Right atrium auricular region (tissue), 2 donors: ENCODE results near the gene LACTBL1. TPM values are rescaled to one million over a fixed set of nuclear protein-coding genes. Genes with fewer than 3 reads are reported as not detected.
"Not testable (repeated sequence)": the region's sequence is repeated elsewhere in the genome, so short reads cannot be mapped to it uniquely, and the experiment has no call there.

ENCODE experiments used
- DNase-seq: peaks from one replicate; pipeline ENCODE4 v3.0.0-alpha.2; 2019; ENCODE audit warnings: low spot score
- H3K27ac ChIP-seq, 2 donors: fragments of 200-600 bp; sonication (generic); 1 replicate in 1 of 2; 2 replicates in 1 of 2; pipeline ENCODE4 v1.5.1; 2016 to 2019
- H3K27me3 ChIP-seq, 2 donors: fragments of 200-600 bp; sonication (generic); one replicate each; pipeline versions ENCODE4 v1.5.1 to v1.6.0; 2017 to 2019
- H3K36me3 ChIP-seq: fragments of 200-600 bp; sonication (generic); one replicate; pipeline ENCODE4 v1.5.1; 2016
- H3K4me1 ChIP-seq, 2 donors: fragments of 200-600 bp; sonication (generic); one replicate each; pipeline versions ENCODE4 v1.5.1 to v1.6.0; 2017 to 2019
- H3K4me3 ChIP-seq, 2 donors: fragments of 200-600 bp; sonication (generic); 1 replicate in 1 of 2; 2 replicates in 1 of 2; pipeline ENCODE4 v1.5.1; 2017 to 2019; ENCODE audit warnings: mild to moderate bottlenecking in 1 of 2, moderate library complexity in 1 of 2
- H3K9me3 ChIP-seq, 2 donors: fragments of 200-600 bp; sonication (generic); one replicate each; pipeline ENCODE4 v1.5.1; 2019
- total RNA-seq, 2 donors: library from RNA; depleted of rRNA; stranded (reverse); fragments of >200 nt; gene quantifications; one replicate each; pipeline ENCODE4 v1.1.0, GENCODE V29; 2016
- TF ChIP-seq, protein P1 (sequence below), 2 donors: fragments of 200-600 bp; sonication (generic); IDR thresholded peaks; one replicate each; pipeline ENCODE4 v1.5.1; 2019; ENCODE audit warnings: antibody characterized with exemption in 2 of 2

The LACTBL1 gene
- total RNA-seq, 2 donors from 2014 or later = not detected

DNA sequence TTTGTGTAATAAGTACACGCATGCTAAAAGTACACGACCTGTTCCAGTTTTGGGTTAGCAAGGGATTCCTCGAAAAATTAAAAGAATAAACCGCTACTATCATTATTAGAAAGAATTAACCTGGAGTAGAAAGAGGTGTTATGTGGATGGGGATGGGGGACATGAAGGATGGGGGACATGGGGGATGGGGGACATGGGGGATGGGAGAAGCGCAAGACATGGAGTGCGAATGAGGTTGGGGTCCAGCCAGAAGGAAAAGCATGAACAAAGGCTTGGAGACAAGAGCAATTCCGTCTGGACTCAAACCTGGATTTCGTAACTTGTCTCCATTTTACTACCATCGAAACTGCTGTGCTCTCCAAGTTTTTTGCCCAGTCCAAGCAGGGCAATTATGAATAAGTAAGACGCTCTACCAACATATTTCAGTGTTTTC is 46.0 kb upstream of the LACTBL1 start:
- no peak for DNase-seq
- Histone ChIP-seq H3K36me3 (no peaks in the 10 kb centered on the region), H3K4me1 (peaks cover 0 to 16% of the 10 kb centered on the region in 2 donors), H3K9me3 (peaks cover 0 to 10% of the 10 kb centered on the region in 2 donors), H3K27ac (peak overlapping the region; percentile 87 to 89), H3K4me3 (peak overlapping the region; percentile 82 to 99), H3K27me3 (no peaks in the 10 kb centered on the region)
- TF ChIP-seq, protein P1, sequence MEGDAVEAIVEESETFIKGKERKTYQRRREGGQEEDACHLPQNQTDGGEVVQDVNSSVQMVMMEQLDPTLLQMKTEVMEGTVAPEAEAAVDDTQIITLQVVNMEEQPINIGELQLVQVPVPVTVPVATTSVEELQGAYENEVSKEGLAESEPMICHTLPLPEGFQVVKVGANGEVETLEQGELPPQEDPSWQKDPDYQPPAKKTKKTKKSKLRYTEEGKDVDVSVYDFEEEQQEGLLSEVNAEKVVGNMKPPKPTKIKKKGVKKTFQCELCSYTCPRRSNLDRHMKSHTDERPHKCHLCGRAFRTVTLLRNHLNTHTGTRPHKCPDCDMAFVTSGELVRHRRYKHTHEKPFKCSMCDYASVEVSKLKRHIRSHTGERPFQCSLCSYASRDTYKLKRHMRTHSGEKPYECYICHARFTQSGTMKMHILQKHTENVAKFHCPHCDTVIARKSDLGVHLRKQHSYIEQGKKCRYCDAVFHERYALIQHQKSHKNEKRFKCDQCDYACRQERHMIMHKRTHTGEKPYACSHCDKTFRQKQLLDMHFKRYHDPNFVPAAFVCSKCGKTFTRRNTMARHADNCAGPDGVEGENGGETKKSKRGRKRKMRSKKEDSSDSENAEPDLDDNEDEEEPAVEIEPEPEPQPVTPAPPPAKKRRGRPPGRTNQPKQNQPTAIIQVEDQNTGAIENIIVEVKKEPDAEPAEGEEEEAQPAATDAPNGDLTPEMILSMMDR (IDR thresholded peaks at IDR 0.05) = no peak

DNA sequence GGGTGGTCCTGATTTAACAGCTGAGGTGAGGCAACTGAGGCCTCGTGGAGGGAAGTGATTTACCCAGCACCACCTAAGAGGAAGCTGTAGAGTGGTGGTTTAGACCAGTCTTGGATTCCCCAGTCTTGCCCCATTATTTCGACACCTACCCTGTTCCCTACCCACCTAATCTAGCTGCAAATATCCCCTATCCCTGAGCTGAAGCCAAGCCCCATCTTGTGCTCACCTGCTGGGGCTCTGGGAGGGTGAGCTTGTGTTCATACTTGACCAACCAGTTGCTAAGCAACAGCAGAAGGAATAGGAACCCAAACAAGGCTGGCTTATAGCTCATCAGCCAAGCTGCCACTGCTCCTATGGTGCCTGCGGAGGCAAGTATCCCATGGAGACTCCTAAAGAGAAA is 41.0 kb upstream of the LACTBL1 start:
- Histone ChIP-seq H3K9me3 (no peaks in the 10 kb centered on the region), H3K4me3 (no peak overlapping the region), H3K27ac (no peak overlapping the region), H3K4me1 (no peaks in the 10 kb centered on the region), H3K36me3 (no peaks in the 10 kb centered on the region), H3K27me3 (no peaks in the 10 kb centered on the region)
- DNase-seq = no peak
- TF ChIP-seq, protein P1 (IDR thresholded peaks at IDR 0.05) = no peak

DNA sequence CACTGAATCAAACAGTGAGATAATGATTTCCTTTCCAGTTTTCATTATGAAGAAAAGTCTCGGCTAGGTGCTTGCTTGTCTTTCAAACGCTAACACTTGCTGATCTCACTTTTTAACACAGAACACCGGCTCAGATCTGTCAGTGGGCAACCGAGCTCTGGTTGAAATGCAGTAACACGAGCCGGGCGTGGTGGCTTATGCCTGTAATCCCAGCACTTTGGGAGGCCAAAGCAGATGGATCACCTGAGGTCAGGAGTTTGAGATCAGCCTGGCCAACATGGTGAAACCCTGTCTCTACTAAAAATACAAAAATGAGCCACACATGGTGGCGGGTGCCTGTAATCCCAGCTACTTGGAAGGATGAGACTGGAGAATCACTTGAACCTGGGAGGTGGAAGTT is 37.4 kb upstream of the LACTBL1 start:
- not testable (repeated sequence) for H3K27me3 ChIP-seq, H3K4me3 ChIP-seq, H3K27ac ChIP-seq, H3K9me3 ChIP-seq, H3K36me3 ChIP-seq, DNase-seq, H3K4me1 ChIP-seq

DNA sequence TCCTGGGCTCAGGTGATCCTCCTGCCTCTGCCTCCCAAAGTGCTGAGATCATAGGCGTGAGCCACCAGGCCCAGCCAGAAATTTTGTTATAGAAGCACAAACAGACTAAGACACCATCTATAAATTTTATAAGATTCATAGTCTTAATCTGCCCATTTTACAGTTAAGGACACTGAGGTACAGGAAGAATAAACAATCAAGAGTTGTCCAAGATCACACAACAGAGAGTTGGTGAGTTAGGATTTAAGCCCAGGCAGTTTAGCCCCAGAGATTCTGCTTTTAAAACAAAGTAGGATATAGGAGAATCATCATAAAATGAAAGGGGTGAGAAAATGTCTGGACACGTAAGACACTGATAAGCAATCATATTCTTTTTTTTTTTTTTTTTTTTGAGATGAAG is 36.2 kb upstream of the LACTBL1 start:
- Histone ChIP-seq H3K27me3 (no peaks in the 10 kb centered on the region), H3K4me3 (no peak overlapping the region), H3K9me3 (no peaks in the 10 kb centered on the region), H3K4me1 (no peaks in the 10 kb centered on the region), H3K36me3 (no peaks in the 10 kb centered on the region), H3K27ac (no peak overlapping the region)
- DNase-seq = no peak
- TF ChIP-seq, protein P1 (IDR thresholded peaks at IDR 0.05) = no peak

DNA sequence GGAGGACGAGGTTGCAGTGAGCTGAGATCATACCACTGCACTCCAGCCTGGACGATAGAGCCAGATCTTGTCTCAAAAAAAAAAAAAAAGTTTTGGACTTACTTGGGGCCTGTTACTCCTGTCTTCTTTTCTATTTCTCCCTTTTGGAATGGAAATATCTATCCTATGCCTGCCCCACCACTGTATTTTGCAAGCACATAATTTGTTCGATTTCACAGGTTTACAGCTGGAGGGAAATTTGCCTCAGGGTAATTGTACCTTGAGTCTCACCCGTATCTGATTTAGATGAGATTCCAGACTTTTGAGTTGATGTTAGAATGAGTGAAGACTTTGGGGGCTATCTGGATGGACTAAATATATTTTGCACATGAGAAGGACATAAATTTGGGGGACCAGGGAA is 34.4 kb upstream of the LACTBL1 start:
- Histone ChIP-seq H3K4me1 (no peaks in the 10 kb centered on the region), H3K36me3 (no peaks in the 10 kb centered on the region), H3K4me3 (no peak overlapping the region), H3K27me3 (no peaks in the 10 kb centered on the region), H3K27ac (no peak overlapping the region), H3K9me3 (no peaks in the 10 kb centered on the region)
- TF ChIP-seq, protein P1 (IDR thresholded peaks at IDR 0.05) = no peak
- no peak for DNase-seq

DNA sequence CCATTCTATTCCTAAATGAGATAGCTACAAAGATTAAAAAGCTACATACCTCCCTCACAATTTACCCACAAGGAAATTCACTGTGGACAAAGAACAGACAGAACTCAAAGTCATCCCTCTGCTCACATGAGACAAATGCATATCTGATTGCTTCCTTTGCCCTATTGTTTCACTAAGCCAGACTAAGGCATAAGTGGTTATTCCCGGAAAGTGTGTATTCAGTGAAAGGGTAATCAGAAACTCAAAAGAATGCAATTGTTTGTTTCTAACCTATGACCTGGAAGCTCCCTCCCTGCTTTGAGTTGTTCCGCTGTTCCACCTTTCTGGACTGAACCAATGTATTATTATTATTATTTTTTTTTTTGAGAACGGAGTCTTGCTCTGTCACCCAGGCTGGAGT is 32.1 kb upstream of the LACTBL1 start:
- not testable (repeated sequence) for H3K36me3 ChIP-seq, H3K27ac ChIP-seq, DNase-seq, H3K27me3 ChIP-seq, H3K4me3 ChIP-seq, H3K9me3 ChIP-seq, H3K4me1 ChIP-seq

DNA sequence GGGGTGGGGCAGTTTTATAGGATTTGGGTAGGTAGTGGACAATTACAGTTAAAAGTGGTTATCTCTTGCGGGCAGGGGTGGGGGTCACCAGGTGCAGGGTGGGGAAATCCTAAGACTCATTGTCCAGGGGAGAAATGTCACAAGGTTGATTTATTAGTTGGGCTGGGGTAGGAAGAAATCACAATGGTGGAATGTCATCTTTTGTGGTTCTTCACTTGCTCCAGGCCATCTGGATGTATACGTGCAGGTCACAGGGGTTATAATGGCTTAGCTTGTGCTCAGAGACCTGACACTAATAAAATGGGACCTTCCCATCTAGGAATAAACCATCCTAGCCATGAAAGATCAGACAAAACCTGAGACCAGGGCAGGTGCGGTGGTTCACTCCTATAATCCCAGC is 31.4 kb upstream of the LACTBL1 start:
- no peaks in the 10 kb centered on the region for H3K9me3 ChIP-seq
- H3K36me3 ChIP-seq = no peaks in the 10 kb centered on the region
- peak; percentile 34 for DNase-seq
- H3K4me3 ChIP-seq = no peak overlapping the region
- no peaks in the 10 kb centered on the region for H3K27me3 ChIP-seq
- H3K27ac ChIP-seq = no peak overlapping the region
- TF ChIP-seq, protein P1 (IDR thresholded peaks at IDR 0.05) = no peak
- H3K4me1 ChIP-seq = no peaks in the 10 kb centered on the region

DNA sequence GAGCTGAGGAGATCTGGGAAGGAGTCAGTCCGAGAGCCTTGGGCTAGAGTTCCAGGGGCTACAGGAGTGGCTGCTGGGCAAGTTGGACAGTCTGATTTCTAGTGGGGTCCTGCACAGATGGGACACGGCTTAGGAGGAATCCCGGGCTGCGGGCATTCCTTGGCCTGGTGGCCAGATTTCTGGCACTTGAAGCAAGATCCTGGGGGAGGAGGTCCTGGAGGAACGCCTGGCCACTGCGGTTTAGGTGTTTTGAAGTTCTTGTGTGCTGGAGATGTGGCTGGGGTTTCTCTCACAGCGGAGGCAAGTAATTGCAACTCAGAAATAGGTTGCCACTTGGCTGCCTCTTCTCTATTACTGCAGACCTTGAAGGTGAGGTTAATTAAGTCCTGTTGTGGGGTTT is 29.6 kb upstream of the LACTBL1 start:
- H3K36me3 ChIP-seq, H3K9me3 ChIP-seq, H3K27me3 ChIP-seq, H3K4me3 ChIP-seq, DNase-seq, H3K4me1 ChIP-seq, H3K27ac ChIP-seq: not testable (repeated sequence)

DNA sequence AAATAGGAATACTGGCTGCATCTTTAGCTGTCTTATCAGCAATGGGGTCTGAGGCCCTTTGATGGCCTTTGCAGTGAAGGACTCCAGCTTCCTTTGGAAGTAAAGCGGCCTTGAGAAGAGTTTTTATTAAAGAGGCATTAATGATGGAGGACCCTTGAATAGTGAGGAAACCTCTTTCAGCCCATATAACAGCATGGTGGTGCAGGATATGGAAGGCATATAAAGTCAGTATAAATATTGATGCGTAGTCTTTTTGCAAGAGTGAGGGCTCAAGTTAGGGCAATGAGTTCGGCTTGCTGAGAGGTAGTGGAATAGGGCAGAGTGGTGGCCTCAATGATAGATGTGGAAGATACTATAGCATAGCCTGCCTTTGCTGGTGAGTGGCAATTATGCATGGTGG is 27.5 kb upstream of the LACTBL1 start:
- not testable (repeated sequence) for H3K27ac ChIP-seq, H3K9me3 ChIP-seq

DNA sequence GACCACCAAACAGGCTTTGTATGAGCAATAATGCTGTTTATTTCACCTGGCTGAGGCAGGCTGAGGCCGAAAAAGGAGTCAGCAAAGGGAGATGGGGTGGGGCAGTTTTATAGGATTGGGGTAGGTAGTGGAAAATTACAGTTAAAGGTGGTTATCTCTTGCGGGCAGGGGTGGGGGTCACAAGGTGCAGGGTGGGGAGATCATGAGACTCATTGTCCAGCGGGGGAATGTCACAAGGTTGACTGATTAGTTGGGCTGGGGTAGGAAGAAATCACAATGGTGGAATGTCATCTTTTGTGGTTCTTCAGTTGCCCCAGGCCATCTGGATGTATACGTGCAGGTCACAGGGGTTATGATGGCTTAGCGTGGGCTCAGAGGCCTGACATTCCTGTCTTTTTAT is 24.9 kb upstream of the LACTBL1 start:
- not testable (repeated sequence) for H3K4me3 ChIP-seq, H3K4me1 ChIP-seq, H3K36me3 ChIP-seq, DNase-seq, H3K27me3 ChIP-seq, H3K9me3 ChIP-seq, H3K27ac ChIP-seq

More for the DNA sequence above, 27.5 kb upstream of the LACTBL1 start:
- not testable (repeated sequence) for H3K4me1 ChIP-seq, H3K36me3 ChIP-seq, H3K4me3 ChIP-seq, DNase-seq, H3K27me3 ChIP-seq
